Stomach (tissue), 4 donors: ENCODE results near the gene CEP72.
"Not testable (repeated sequence)": the region's sequence is repeated elsewhere in the genome, so short reads cannot be mapped to it uniquely, and the experiment has no call there.

Experiments
- CTCF ChIP-seq, 7 experiments: fragments of 450-650 bp in 4 of 7; fragments of 200-600 bp in 3 of 7; sonication (generic) in 3 of 7; IDR thresholded peaks; one replicate each; pipeline ENCODE4 v1.5.1; 2016 to 2019; ENCODE audit warnings: antibody characterized with exemption in 7 of 7, control low read depth in 2 of 7, mild to moderate bottlenecking in 1 of 7
- EP300 ChIP-seq: sonication (generic); formaldehyde crosslinking; IDR thresholded peaks from one replicate; pipeline ENCODE4 v1.6.1; 2017; ENCODE audit warnings: antibody characterized with exemption
- POLR2A ChIP-seq, 4 donors: fragments of 450-650 bp; IDR thresholded peaks; one replicate each; pipeline ENCODE4 v1.6.1; 2016; ENCODE audit warnings: antibody characterized with exemption in 4 of 4, control low read depth in 2 of 4, mild to moderate bottlenecking in 1 of 4, moderate library complexity in 1 of 4
- POLR2AphosphoS5 ChIP-seq, 3 donors: sonication (generic); formaldehyde crosslinking; IDR thresholded peaks; one replicate each; pipeline ENCODE4 v1.6.1; 2016; ENCODE audit warnings: antibody characterized with exemption in 3 of 3

- not testable (repeated sequence) for TF ChIP-seq CTCF (IDR thresholded peaks at IDR 0.05); POLR2AphosphoS5 (IDR thresholded peaks at IDR 0.05); EP300; POLR2A (IDR thresholded peaks at IDR 0.05)
Observed at GRCh38 chr5:686172-686523, 74.0 kb downstream of the CEP72 start.
